NCI-H146 (cell line): ENCODE data around the gene CAPN10.

Experiments used
- DNase-seq: peaks from one replicate; lab custom pipeline; 2025; lab: John Stamatoyannopoulos, UW

CAPN10 gene

DNA sequence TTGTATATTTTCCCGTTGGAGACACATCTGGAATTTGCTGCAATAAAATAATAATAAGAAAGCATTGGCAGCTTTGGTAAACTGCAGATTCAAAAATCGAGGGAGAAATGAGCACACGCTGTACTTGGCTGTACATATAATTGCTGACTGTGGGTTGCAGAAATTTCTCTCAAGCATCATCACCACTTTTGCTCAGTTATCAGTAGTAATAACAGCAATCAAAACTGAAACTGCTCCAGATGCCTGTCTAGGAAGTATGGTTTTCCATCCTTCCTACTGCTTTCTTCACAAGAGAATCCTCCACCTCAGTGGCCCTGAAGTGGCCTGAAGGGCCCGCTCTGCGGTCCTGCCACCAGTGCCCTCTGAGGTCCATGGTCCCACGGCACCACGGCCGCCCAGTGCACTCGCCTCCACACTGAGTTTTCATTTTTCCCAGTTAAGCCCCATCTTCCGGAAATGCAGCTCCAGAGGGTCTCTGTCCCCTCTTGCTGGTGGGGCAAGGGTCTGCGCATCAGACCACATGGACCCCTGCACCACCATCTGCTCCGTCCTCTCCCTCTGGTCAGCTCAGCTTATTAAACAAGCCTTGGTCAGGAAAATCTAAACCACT is 22.5 kb upstream of the CAPN10 start:
- no peak for DNase-seq

GRCh38 chr2:240564561-240565332 is 21.8 kb upstream of the CAPN10 start:
- DNase-seq: no peak

GRCh38 chr2:240565333-240566202 is 21.0 kb upstream of the CAPN10 start:
- DNase-seq: peak; percentile 63

DNA sequence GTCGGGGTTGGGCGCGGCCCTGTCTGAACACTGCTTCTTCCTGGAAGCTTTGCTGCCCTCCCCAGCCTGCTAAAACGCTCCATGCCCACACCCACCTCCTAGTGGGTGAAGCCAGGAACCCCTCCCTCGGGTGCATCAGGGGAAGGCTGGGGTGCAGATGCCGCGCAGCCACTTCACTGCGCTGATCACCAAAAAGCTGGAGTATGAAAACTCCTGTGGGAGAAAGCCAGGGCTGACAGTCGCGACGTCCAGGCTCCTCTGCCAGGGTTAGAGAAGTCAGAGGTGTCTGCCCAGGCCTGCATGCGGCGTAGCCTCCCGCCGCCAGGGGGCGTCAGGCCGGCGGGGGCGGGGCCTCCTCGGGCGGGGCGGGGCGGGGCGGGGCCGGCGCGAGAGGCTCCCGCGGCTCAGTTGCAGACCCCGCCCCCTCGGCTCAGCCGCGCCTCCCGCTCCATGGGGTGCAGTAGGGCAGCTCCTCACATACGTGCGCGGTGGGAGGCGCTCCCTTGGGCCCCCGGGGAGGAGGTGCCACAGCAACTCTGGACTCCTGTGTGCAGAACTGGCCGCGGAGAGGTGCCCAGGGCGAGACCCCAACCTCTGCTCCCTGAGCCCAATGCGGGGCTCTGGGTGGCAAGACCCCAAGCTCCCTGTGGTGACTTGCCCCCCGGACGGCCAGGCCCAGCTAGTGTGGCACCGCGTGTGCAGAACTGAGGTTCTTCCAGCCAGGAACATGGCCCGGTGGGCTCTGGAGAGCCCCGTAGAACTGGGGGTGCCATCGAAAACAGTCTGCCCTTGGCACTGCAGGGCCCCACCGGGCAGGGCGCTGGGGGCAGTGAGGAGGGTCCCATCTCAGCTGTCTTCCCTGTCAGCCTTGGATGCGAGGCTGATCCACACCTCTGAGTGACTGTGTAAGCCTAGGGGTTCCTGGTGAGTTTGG is 20.1 kb upstream of the CAPN10 start:
- peak; percentile 86 for DNase-seq

GRCh38 chr2:240567137-240567871 is 19.2 kb upstream of the CAPN10 start:
- no peak for DNase-seq

- DNase-seq: peak; percentile 54
Observed at GRCh38 chr2:240567872-240568677, 18.5 kb upstream of the CAPN10 start, which contains the start of gene RNPEPL1. Gene RNPEPL1, plus strand, starts transcription at chr2:240568484. Its CDS starts 103 bp downstream, at chr2:240568587.

DNA sequence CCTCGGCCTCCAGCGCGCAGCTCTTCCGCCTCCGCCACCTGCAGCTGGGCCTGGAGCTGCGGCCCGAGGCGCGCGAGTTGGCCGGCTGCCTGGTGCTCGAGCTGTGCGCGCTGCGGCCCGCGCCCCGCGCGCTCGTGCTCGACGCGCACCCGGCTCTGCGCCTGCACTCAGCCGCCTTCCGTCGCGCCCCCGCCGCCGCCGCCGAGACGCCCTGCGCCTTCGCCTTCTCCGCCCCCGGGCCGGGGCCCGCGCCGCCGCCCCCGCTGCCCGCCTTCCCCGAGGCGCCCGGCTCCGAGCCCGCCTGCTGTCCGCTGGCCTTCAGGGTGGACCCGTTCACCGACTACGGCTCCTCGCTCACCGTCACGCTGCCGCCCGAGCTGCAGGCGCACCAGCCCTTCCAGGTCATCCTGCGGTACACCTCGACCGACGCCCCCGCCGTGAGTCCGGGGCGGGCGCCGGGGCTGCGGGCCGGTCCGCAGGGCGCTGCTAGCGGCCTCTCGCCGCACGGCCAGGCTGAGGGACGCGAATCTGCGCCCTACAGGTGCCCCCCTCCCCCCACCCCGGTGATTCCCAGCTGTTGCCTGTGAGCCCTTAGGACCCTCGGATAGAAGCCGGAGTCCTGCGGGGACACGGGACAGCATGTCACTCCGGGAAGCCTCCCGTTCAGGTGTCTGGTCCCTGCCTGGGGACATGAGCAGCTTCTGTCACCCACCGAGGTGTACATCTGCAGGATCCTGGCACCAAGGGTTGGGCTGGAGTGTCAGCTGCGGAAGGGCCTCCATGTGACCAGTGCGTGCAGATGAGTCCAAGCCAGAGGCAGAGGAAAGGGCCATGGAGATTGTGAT is 17.6 kb upstream of the CAPN10 start:
- DNase-seq: peak; percentile 54

- no peak for DNase-seq
Observed at GRCh38 chr2:240569523-240569997, 17.0 kb upstream of the CAPN10 start.

DNA sequence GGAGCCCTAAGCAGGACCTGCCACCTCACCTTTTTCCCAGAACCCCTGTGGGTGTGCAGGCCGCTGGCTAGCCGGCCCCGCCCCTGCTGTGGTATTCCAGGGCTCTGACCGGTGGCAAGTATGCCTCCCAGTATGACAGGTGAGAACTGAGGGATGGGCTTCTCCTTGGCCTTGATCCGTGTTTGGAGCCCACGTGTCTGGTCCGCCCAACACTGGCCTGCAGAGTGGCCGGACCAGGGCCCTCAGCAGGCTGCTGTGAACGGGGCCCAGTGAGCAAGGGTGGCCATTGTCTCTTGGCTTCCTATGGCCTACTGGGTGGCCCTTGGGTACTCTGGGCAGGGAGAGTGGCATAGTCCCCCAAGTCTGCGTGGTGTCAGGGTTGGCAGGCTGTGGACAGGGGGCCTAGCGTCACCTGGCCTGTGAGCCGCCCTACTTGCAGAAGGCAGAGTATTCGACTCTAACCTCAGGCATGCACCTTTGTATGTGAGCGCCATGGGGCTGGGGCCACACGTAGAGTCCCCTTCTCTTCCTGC is 16.5 kb upstream of the CAPN10 start:
- DNase-seq: no peak

DNA sequence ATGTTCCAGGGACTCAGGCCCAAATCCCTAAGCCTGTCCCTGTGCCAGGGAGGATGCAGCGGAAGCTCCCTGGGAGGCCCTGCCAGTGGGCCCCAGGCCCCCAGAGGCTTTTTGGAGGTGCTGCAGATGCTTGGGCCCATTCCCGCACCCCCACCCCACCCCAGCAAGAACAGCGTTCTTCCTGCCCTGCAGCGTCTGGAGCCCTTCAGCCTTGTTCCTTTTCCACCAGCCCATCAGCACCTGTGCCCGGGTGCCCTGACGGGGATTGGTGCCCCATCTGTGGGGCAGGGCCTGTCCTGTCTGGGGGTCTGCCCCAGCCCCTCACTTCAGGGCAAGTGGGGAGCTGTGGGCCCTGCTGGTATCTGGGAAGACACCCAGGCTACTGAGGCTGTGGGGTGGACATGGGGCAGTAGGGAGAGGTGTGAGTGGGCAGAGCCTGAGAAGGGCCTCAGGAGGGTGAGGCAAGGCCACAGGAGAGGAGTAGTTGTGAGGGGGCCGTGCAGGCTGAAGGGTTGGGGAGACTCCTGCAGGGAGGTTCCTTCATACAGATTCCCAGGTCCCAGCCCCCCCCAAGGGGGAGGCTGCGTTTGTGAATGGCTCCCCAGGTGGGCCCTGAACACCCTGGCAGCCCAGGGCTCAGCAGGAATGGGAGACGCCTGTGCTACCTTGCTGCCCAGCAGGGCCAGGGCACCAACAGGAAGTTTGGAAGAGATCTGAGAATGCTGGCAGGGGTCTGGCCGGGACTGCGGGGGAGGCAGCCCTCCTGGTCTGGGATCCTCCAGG is 15.8 kb upstream of the CAPN10 start:
- no peak for DNase-seq

DNA sequence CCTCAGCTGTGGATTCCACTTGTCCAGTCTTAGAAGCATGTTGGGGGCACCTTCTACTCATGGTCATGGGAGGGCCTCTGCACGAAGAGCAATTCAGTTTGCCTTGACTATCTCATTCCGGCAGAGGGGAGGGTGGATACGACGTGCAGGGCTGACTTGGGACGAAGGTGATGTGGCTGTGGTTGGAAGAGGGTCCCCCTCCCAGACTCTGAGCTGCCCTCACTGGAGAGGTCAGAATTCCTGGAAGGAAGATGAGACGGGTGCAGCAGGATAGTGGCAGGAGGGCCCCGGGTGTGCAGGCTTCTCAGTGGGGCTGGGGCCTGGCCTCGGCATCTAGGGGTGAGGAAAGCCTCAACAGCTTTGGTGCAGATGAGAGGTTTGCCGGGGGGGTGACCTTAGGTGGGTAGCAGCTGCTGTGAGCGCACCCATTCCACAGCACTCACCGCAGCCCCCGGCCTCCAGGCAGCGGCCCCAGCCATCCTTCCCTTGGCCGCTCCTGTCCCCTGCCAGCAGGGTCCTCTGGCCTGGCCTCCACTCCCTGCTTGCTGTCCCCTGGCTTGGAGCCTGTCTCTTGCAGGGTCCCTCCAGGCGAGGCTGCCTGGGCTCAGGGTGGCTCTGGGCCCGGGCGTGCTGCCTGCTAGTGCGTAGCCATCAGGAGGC is 15.1 kb upstream of the CAPN10 start:
- no peak for DNase-seq

DNA sequence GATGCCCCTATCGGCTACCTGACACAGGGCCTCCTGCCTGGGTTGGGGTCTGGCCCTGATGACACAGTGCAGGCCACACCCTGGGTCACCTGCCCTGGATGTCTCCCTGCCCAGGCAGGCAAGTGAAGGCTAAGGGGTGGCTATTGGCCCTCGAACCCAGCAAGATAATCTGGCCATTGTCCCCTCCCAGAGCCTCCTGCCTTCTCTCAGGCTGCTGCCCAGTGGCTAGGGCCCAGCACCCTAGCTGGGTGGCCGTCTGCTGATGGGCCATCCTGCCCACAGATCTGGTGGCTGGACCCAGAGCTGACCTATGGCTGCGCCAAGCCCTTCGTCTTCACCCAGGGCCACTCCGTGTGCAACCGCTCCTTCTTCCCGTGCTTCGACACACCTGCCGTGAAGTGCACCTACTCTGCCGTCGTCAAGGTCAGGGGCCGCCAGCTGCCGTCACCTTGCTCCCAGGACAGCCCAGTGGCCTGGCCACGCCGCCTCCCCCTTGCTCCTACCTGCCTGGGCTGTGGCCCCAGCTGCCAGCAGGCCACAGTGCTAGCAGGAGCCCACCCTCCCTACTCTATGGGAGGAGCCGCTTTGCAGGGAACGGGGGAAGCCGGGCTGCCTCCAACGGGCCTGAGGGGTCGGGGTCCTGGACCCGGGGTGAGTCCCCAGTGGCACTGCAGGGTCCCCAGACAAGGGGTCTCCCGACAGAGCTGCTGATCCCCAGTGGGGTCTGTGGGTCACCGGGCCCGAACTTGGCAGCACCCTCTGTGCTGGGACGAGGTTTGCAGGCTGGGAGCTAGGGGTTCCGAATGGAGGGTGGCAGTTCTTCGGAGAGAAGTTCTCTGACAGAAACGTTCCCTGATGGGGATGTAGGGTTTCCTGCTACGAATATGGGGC is 14.1 kb upstream of the CAPN10 start:
- no peak for DNase-seq

DNA sequence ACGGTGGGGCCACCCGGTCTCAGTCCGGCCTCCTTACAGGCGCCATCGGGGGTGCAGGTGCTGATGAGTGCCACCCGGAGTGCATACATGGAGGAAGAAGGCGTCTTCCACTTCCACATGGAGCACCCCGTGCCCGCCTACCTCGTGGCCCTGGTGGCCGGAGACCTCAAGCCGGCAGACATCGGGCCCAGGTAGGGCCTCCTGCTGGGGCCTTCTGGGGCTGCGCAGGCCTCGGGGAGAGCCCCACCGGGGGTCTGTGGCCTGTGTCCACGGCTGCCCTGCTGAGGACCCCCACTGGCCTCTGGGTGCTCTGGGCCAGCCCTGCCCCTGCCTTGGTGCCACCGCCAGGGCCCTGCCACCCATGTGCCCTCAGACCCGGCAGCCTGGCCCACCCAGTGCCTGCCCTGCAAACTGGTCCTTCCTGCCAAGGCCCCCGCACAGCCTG is 13.4 kb upstream of the CAPN10 start:
- no peak for DNase-seq

DNA sequence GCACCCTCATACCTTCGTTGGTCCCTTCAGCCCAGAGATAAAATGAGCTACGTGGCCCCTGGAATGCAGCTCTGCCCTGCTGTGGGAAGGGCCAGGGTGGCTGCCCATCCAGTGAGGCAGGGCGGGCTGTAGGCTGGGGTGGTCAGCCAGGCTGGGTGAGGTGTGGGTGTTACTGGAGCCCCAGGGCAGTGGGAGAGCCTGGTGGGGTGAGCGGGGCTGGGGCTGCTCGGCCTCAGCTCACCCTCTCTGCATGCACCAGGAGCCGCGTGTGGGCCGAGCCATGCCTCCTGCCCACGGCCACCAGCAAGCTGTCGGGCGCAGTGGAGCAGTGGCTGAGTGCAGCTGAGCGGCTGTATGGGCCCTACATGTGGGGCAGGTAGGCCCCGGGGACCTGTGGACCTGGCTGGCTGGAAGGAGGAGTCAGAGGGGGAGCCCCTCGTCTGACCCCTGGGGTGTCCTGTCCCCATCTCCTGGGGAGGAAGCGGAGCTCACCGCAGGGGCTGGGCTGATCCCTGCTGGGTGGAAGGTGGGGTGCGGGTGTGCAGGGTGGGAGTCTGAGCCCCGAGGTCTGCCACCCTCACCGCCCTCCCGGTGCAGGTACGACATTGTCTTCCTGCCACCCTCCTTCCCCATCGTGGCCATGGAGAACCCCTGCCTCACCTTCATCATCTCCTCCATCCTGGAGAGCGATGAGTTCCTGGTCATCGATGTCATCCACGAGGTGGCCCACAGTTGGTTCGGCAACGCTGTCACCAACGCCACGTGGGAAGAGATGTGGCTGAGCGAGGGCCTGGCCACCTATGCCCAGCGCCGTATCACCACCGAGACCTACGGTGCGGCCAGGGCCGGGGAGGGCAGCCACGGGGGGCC is 12.8 kb upstream of the CAPN10 start:
- DNase-seq: no peak
